WTC11 (cell line): ENCODE measurements around the gene RASL11A. TPM values are rescaled to one million over a fixed set of nuclear protein-coding genes. Genes with fewer than 3 reads are reported as not detected.

Experiments used
- ATAC-seq: fragments of 200-7000 bp; cut with Tn5 transposase; 2 replicates; pipeline ENCODE4 v1.10.0; 2021; ENCODE audit warnings: mild to moderate bottlenecking, moderate library complexity
- CTCF ChIA-PET: fragments of 300-600 bp; sonication (Branson Sonifier 250); formaldehyde crosslinking; loops from one replicate; lab custom pipeline; 2021; ENCODE audit warnings: antibody characterized with exemption; lab: Charles Lee
- POLR2A ChIA-PET: fragments of 350-600 bp; sonication (Branson Sonifier 250); formaldehyde crosslinking; loops from one replicate; lab custom pipeline; 2021; ENCODE audit warnings: antibody characterized with exemption; lab: Charles Lee
- DNase-seq: peaks from one replicate; pipeline ENCODE4 v3.0.0; 2021; ENCODE audit warnings: low spot score
- H3K27ac Mint-ChIP-seq: 2 replicates; pipeline ENCODE4 v1.8.0; 2021; ENCODE audit warnings: mixed read lengths
- H3K27me3 Mint-ChIP-seq: 2 replicates; pipeline ENCODE4 v1.8.0; 2021; ENCODE audit warnings: low read depth, mild to moderate bottlenecking, moderate library complexity, mixed read lengths
- H3K36me3 Mint-ChIP-seq: 2 replicates; pipeline ENCODE4 v1.8.0; 2021; ENCODE audit warnings: mixed read lengths
- H3K4me1 Mint-ChIP-seq: 2 replicates; pipeline ENCODE4 v1.8.0; 2022; ENCODE audit warnings: mixed read lengths
- H3K4me3 Mint-ChIP-seq: 2 replicates; pipeline ENCODE4 v1.8.0; 2021; ENCODE audit warnings: mild to moderate bottlenecking, moderate library complexity, mixed read lengths
- H3K9me3 Mint-ChIP-seq: 2 replicates; pipeline ENCODE4 v1.8.0; 2021; ENCODE audit warnings: mixed read lengths
- CREM ChIP-seq: sonication (generic); formaldehyde crosslinking; IDR thresholded peaks from 2 replicates; pipeline ENCODE4 v1.8.1; 2022; ENCODE audit warnings: mild to moderate bottlenecking, missing genetic modification reagents, moderate library complexity
- ESRRA ChIP-seq: sonication (generic); formaldehyde crosslinking; IDR thresholded peaks from 2 replicates; pipeline ENCODE4 v1.8.1; 2022; ENCODE audit warnings: mild to moderate bottlenecking, missing genetic modification reagents, borderline replicate concordance
- ETV6 ChIP-seq: sonication (generic); formaldehyde crosslinking; IDR thresholded peaks from 2 replicates; pipeline ENCODE4 v1.8.1; 2022; ENCODE audit warnings: mild to moderate bottlenecking, missing genetic modification reagents
- FOXK1 ChIP-seq: sonication (generic); formaldehyde crosslinking; IDR thresholded peaks from 2 replicates; pipeline ENCODE4 v1.8.0; 2022; ENCODE audit warnings: mild to moderate bottlenecking, moderate library complexity, missing genetic modification reagents
- GABPB1 ChIP-seq: sonication (generic); formaldehyde crosslinking; IDR thresholded peaks from 2 replicates; pipeline ENCODE4 v1.8.1; 2023; ENCODE audit warnings: mild to moderate bottlenecking, missing genetic modification reagents
- IRF2 ChIP-seq: sonication (generic); formaldehyde crosslinking; IDR thresholded peaks from 2 replicates; pipeline ENCODE4 v1.8.0; 2022; ENCODE audit warnings: low read depth, missing genetic modification reagents, borderline replicate concordance
- MYBL2 ChIP-seq: sonication (generic); formaldehyde crosslinking; IDR thresholded peaks from 2 replicates; pipeline ENCODE4 v1.8.1; 2023; ENCODE audit warnings: mild to moderate bottlenecking, moderate library complexity, missing genetic modification reagents
- RELA ChIP-seq: sonication (generic); formaldehyde crosslinking; IDR thresholded peaks from 2 replicates; pipeline ENCODE4 v1.8.1; 2022; ENCODE audit warnings: missing genetic modification reagents, mild to moderate bottlenecking, borderline replicate concordance
- RORB ChIP-seq: fragments of 250-450 bp; sonication (Bioruptor Pico); IDR thresholded peaks from 2 replicates; pipeline ENCODE4 v1.9.0; 2021; ENCODE audit warnings: mild to moderate bottlenecking
- SMAD3 ChIP-seq: sonication (generic); formaldehyde crosslinking; IDR thresholded peaks from 2 replicates; pipeline ENCODE4 v1.8.0; 2022; ENCODE audit warnings: missing genetic modification reagents, mild to moderate bottlenecking, borderline replicate concordance
- ZBTB21 ChIP-seq: sonication (generic); formaldehyde crosslinking; IDR thresholded peaks from 2 replicates; pipeline ENCODE4 v1.8.1; 2023; ENCODE audit warnings: mild to moderate bottlenecking, missing genetic modification reagents, borderline replicate concordance
- ZNF121 ChIP-seq: sonication (generic); formaldehyde crosslinking; IDR thresholded peaks from 2 replicates; pipeline ENCODE4 v1.8.0; 2023; ENCODE audit warnings: missing genetic modification reagents
- total RNA-seq: library from RNA; stranded (reverse); gene quantifications from 3 replicates; pipeline ENCODE4 v1.2.3, GENCODE V29; 2021
- TF ChIP-seq, protein P1 (sequence below): sonication (generic); formaldehyde crosslinking; IDR thresholded peaks from 2 replicates; pipeline ENCODE4 v1.8.1; 2022; ENCODE audit warnings: low read depth, mild to moderate bottlenecking, moderate library complexity, missing genetic modification reagents, borderline replicate concordance
- TF ChIP-seq, protein P2 (sequence below): sonication (generic); formaldehyde crosslinking; IDR thresholded peaks from 2 replicates; pipeline ENCODE4 v1.8.0; 2023; ENCODE audit warnings: missing genetic modification reagents, mild to moderate bottlenecking, borderline replicate concordance
- TF ChIP-seq, protein P3 (sequence below): sonication (generic); formaldehyde crosslinking; IDR thresholded peaks from 2 replicates; pipeline ENCODE4 v1.8.1; 2022; ENCODE audit warnings: mild to moderate bottlenecking, missing genetic modification reagents, moderate library complexity, borderline replicate concordance
- TF ChIP-seq, protein P4 (sequence below): fragments of 250-450 bp; sonication (Bioruptor Pico); conservative IDR thresholded peaks from 2 replicates; pipeline ENCODE4 v1.9.0; 2021; ENCODE audit warnings: mild to moderate bottlenecking
- TF ChIP-seq, protein P5 (sequence below): sonication (generic); formaldehyde crosslinking; IDR thresholded peaks from 2 replicates; pipeline ENCODE4 v1.8.0; 2023; ENCODE audit warnings: mild to moderate bottlenecking, missing genetic modification reagents
- TF ChIP-seq, protein P6 (sequence below): sonication (generic); formaldehyde crosslinking; IDR thresholded peaks from 2 replicates; pipeline ENCODE4 v1.8.0; 2023; ENCODE audit warnings: missing genetic modification reagents

The RASL11A gene
- total RNA-seq, 1 experiment from 2014 or later: 3.5 TPM

DNA sequence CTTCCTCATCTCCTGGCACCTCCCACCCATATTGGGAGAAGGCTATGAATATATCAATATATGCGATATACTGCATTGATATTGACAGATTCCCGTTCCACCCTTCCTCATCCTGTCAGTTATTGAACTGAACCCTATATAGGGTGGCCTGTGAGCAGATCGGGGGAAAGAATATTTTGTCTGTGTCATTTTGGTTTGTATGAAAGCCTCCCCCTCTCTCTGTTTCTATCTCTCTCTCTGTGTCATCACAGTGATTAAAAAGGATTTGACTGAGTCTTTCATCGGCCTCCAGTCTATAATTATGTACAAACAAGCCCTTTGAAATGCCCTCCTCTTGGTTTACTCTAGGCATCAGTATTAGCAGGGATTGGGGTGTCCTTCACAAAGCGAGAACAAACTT, 35.7 kb downstream of the RASL11A start:
- no peaks in the 10 kb centered on the region for H3K27me3 Mint-ChIP-seq
- ATAC-seq: no peak
- H3K27ac Mint-ChIP-seq: no peak overlapping the region
- TF ChIP-seq SMAD3 (CRISPR knock-in tag) (no peak), ZBTB21 (no peak), ZNF121 (CRISPR knock-in tag) (no peak), MYBL2 (CRISPR knock-in tag) (no peak), ETV6 (CRISPR knock-in tag) (no peak), RORB (CRISPR knock-in tag) (no peak), FOXK1 (CRISPR knock-in tag) (no peak), GABPB1 (CRISPR knock-in tag) (no peak), ESRRA (CRISPR knock-in tag) (no peak), CREM (no peak), IRF2 (no peak), RELA (CRISPR knock-in tag) (no peak)
- TF ChIP-seq, protein P1, sequence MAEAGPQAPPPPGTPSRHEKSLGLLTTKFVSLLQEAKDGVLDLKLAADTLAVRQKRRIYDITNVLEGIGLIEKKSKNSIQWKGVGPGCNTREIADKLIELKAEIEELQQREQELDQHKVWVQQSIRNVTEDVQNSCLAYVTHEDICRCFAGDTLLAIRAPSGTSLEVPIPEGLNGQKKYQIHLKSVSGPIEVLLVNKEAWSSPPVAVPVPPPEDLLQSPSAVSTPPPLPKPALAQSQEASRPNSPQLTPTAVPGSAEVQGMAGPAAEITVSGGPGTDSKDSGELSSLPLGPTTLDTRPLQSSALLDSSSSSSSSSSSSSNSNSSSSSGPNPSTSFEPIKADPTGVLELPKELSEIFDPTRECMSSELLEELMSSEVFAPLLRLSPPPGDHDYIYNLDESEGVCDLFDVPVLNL (CRISPR knock-in tag): no peak
- TF ChIP-seq, protein P2, sequence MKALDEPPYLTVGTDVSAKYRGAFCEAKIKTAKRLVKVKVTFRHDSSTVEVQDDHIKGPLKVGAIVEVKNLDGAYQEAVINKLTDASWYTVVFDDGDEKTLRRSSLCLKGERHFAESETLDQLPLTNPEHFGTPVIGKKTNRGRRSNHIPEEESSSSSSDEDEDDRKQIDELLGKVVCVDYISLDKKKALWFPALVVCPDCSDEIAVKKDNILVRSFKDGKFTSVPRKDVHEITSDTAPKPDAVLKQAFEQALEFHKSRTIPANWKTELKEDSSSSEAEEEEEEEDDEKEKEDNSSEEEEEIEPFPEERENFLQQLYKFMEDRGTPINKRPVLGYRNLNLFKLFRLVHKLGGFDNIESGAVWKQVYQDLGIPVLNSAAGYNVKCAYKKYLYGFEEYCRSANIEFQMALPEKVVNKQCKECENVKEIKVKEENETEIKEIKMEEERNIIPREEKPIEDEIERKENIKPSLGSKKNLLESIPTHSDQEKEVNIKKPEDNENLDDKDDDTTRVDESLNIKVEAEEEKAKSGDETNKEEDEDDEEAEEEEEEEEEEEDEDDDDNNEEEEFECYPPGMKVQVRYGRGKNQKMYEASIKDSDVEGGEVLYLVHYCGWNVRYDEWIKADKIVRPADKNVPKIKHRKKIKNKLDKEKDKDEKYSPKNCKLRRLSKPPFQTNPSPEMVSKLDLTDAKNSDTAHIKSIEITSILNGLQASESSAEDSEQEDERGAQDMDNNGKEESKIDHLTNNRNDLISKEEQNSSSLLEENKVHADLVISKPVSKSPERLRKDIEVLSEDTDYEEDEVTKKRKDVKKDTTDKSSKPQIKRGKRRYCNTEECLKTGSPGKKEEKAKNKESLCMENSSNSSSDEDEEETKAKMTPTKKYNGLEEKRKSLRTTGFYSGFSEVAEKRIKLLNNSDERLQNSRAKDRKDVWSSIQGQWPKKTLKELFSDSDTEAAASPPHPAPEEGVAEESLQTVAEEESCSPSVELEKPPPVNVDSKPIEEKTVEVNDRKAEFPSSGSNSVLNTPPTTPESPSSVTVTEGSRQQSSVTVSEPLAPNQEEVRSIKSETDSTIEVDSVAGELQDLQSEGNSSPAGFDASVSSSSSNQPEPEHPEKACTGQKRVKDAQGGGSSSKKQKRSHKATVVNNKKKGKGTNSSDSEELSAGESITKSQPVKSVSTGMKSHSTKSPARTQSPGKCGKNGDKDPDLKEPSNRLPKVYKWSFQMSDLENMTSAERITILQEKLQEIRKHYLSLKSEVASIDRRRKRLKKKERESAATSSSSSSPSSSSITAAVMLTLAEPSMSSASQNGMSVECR: no peak
- TF ChIP-seq, protein P3, sequence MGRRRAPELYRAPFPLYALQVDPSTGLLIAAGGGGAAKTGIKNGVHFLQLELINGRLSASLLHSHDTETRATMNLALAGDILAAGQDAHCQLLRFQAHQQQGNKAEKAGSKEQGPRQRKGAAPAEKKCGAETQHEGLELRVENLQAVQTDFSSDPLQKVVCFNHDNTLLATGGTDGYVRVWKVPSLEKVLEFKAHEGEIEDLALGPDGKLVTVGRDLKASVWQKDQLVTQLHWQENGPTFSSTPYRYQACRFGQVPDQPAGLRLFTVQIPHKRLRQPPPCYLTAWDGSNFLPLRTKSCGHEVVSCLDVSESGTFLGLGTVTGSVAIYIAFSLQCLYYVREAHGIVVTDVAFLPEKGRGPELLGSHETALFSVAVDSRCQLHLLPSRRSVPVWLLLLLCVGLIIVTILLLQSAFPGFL (CRISPR knock-in tag): no peak
- TF ChIP-seq, protein P4, sequence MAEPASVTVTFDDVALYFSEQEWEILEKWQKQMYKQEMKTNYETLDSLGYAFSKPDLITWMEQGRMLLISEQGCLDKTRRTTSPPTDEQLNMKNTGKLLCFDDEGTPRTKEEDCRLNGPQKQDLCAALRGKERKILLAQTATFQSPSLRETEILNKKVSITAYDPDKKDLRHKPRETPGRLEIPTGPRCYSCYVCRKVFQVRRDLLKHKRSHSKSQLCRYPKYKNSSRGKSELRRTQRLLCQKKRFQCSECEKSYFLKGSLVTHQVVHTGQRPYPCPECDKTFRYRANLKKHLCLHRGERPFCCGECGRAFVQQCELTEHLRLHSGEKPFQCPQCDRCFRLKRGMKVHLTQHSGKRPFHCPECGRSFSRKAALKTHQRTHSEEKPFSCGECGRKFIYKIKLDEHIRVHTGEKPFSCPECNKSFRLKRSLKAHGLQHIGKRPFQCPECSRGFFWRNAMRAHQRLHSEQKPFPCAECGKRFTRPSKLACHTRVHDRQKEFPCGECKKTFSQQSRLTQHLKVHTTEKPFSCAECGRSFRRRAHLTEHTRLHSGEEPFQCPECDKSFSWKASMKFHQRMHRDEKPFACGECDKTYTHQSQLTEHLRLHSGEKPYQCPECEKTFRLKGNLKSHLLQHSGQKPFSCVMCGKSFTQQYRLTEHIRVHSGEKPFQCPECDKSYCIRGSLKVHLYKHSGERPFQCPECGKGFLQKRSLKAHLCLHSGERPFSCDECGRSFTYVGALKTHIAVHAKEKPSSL (CRISPR knock-in tag): no peak
- TF ChIP-seq, protein P5, sequence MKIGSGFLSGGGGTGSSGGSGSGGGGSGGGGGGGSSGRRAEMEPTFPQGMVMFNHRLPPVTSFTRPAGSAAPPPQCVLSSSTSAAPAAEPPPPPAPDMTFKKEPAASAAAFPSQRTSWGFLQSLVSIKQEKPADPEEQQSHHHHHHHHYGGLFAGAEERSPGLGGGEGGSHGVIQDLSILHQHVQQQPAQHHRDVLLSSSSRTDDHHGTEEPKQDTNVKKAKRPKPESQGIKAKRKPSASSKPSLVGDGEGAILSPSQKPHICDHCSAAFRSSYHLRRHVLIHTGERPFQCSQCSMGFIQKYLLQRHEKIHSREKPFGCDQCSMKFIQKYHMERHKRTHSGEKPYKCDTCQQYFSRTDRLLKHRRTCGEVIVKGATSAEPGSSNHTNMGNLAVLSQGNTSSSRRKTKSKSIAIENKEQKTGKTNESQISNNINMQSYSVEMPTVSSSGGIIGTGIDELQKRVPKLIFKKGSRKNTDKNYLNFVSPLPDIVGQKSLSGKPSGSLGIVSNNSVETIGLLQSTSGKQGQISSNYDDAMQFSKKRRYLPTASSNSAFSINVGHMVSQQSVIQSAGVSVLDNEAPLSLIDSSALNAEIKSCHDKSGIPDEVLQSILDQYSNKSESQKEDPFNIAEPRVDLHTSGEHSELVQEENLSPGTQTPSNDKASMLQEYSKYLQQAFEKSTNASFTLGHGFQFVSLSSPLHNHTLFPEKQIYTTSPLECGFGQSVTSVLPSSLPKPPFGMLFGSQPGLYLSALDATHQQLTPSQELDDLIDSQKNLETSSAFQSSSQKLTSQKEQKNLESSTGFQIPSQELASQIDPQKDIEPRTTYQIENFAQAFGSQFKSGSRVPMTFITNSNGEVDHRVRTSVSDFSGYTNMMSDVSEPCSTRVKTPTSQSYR: no peak
- TF ChIP-seq, protein P6, sequence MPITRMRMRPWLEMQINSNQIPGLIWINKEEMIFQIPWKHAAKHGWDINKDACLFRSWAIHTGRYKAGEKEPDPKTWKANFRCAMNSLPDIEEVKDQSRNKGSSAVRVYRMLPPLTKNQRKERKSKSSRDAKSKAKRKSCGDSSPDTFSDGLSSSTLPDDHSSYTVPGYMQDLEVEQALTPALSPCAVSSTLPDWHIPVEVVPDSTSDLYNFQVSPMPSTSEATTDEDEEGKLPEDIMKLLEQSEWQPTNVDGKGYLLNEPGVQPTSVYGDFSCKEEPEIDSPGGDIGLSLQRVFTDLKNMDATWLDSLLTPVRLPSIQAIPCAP (CRISPR knock-in tag): no peak
- POLR2A ChIA-PET: no interaction called here
- no peak for DNase-seq
- CTCF ChIA-PET: interaction anchor here (0.5 kb wide), 1 partner anchor 883 kb away, joined by 4 read pairs; no protein-coding TSS in a partner anchor
- H3K4me3 Mint-ChIP-seq: no peak overlapping the region
- H3K36me3 Mint-ChIP-seq: peaks cover 8% of the 10 kb centered on the region; the same call in 1 of the 2 replicates
- peaks cover 15% of the 10 kb centered on the region for H3K9me3 Mint-ChIP-seq
- peaks cover 8% of the 10 kb centered on the region for H3K4me1 Mint-ChIP-seq
